ENCODE results near the gene SASS6.
A peak's percentile ranks its signal among the peaks of the same experiment; 100 is the strongest.

The SASS6 gene

DNA sequence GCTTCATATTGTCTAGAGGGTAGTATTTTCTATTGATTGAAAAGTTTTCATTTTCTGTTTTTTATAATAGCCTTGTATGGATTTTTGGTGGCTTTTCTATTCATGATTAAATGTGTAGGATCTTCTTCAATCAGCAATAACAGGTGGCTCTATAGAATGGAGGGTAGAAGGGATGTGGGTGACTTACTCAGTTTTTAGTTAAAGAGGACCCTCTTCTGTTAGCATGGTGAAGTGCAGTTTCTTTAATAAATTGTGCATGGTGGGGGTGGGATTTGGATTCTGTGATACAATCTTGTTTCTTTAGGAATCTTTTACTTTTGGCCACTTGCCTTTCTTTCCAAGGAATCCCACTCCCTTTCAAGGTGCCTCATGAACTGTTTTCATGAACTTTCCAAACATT, 98.3 kb downstream of the SASS6 start:
- in situ Hi-C loops (cut with MboI; ENCODE audit: low sequenced_read_pairs, unreplicated experiment): loop anchor here (25.0 kb wide), 1 partner anchor 853 kb away; the partner anchor contains the start of genes EXTL2 and SLC30A7
- peak; percentile 51 for DNase-seq (ENCODE audit: low spot score)

More for the DNA sequence above, 98.3 kb downstream of the SASS6 start:
- TF ChIP-seq, protein P1, sequence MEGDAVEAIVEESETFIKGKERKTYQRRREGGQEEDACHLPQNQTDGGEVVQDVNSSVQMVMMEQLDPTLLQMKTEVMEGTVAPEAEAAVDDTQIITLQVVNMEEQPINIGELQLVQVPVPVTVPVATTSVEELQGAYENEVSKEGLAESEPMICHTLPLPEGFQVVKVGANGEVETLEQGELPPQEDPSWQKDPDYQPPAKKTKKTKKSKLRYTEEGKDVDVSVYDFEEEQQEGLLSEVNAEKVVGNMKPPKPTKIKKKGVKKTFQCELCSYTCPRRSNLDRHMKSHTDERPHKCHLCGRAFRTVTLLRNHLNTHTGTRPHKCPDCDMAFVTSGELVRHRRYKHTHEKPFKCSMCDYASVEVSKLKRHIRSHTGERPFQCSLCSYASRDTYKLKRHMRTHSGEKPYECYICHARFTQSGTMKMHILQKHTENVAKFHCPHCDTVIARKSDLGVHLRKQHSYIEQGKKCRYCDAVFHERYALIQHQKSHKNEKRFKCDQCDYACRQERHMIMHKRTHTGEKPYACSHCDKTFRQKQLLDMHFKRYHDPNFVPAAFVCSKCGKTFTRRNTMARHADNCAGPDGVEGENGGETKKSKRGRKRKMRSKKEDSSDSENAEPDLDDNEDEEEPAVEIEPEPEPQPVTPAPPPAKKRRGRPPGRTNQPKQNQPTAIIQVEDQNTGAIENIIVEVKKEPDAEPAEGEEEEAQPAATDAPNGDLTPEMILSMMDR (IDR thresholded peaks at IDR 0.05; ENCODE audit: borderline replicate concordance, control extremely low read depth, extremely low read depth, insufficient read depth, missing control alignments): peak; percentile 33
